Germinal center (tissue), 1 donor: ENCODE measurements around the gene UBR1.
A peak's percentile ranks its signal among the peaks of the same experiment; 100 is the strongest.

Source experiments
- DNase-seq: peaks from one replicate; pipeline ENCODE4 v3.0.0; 2012; ENCODE audit warnings: mixed read lengths, low spot score

The UBR1 gene

DNA sequence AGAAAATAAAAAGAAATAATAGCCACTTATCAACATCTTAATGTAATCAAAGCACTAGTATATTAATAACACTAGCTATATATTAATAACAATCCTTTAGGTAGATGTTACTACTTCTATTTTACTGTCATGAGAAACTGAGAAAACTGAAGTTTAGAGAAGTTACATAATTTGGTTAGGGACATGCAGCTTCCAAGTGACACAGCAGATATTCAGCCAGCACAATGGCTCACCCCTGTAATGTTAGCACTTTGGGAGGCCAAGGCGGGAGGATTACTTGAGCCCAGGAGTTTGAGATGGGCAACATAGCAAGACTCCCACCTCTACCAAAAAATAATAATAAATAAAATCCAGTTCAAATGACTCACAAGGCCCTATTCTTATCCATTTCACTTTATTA is 1.9 kb upstream of the UBR1 start:
- DNase-seq: no peak

DNA sequence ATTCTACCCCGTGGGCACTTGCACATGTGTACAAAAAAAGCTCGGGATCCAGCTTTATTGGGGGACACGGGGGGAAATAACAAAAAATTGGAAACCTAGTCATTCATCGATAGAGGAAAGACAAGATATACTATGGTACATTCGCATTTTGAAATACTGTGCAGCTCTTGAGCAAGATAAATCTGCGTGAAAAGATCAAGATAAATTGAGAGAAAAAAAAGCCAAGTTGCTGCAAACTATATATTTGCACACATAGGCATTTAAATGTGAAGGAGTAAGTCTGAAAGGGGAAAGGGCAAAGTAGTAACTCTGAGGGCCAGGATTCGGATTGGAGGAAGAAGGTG is 620 bp upstream of the UBR1 start:
- no peak for DNase-seq

DNA sequence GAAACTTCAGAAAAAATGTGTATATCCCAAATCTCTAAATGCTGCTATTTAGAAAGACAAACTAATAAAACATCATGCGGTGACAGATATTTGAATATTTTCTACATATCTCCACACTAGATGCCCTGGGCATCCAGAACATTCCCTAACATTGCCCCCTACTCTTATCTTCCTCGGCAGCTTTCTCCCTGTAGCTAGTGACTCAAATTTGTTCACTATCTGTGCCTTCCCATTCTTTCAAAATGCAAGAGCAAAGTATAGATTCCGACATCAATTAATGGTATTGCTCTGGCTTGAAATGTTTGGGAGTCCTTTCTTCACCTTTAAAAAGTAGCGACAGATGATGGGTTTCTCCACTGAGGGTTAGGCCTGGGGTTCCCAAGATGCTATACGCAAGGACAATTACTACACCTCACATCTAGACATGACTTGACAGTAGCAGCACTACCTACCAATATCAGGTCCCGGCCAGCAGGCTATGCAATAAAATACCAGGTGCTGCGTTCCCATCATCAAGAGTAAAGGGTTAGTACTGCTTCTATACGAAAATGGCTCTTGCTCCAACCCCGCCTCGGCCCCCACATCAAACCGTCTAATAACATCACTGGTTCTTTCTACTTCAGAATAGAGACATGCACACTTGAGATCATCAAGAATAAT is 631 bp downstream of the UBR1 start:
- DNase-seq: peak; percentile 24

DNA sequence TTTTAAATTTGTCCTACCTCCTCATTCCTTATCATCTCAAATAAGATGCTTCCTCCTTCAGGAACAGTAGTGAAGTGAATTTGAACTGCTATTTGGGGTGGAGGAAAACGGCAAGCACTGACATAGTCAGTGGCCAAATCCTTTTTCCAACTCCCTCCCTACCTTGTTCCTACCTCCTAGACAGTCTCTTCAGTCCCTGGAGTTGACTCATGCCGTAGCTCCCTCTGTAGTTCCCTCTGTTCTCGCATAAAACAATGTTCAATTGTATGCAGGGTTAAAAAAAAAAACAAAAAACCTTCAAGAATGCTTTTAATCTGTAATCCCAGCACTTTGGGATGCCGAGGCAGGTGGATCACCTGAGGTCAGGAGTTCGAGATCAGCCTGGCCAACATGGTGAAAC is 1.4 kb downstream of the UBR1 start:
- DNase-seq: no peak

DNA sequence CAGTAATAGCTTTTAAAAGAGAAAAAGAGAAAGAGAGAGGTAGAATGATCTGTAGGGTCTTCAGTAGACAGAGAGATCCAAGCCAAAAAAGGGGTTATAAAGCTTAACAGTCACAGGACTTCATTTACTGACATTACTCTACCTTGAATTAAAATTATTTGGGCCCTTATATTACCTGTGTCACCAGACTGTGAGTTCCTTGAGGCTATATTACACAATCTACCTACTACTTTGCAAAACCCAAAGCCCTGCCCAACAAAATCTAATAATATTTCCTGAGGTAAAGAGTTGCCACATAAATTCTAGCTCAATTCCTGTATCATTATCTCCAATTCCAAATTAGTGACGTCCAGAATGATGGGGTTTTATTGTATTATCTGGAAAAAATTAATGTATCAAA is 1.9 kb downstream of the UBR1 start:
- no peak for DNase-seq

DNA sequence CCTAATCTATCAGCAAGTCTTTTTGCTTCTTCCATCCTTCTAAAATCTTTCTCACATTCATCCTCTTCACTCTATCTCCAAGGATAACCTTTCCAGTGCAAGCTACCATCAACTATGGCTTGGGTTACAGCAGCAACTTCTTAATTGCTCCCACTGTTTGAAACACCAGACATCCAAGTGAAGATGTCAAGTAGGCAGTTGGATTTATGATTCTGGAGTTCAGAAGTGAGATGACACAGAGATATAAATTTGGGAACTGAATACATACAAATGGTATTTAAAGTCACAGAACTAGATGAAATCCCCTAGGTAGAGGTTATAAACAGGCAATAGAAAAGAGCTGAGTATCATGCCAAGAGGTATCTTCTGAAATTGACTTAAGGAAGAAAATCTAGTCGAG is 3.7 kb downstream of the UBR1 start:
- DNase-seq: no peak

DNA sequence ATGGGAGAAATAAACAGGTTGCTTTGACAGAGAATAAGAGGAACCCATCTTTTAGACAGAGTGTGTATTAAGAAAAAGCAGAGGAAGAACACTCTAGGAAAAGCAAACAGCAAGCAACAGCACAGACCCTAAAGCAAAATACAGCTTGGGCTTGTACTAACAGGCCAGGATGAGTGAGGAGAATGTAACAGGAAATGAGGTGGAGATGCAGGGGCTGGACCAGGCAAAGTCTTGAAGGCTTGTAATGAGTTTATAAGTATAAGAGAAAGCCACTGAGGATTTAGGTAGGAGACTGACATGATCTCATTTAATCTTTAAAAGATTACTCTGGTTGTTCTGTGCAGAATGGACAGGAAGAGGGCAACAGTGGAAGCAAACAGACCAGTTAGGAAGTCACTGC is 4.9 kb downstream of the UBR1 start:
- DNase-seq: no peak

DNA sequence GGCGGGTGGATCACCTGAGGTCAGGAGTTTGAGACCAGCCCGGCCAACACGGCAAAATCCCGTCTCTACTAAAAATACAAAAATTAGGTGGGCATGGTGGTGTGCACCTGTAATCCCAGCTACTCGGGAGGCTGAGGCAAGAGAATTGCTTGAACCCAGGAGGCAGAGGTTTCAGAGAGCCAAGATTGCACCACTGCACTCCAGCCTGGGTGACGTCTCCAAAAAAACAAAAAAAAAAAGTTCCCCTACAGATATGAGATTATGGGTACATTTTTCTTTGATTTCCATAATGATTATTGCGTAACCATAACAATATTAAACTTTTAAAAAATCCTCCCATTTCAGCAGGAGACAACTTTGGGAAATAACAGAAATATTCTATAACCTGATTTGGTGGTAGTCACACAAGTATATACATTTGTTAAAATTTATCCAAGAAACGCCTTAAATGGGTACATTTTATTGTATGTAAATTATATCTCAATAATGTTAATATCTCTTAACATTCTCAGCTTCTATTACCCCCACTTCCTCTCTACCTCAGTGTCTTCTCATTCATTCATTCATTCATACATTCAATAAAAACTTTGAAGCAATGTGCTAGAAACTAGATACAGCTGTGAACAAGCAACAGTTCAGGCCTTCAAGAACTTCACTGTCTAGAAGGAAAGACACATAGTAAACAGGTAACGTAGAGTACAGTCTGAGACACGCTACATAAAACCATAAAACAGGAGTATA is 6.6 kb downstream of the UBR1 start:
- no peak for DNase-seq

DNA sequence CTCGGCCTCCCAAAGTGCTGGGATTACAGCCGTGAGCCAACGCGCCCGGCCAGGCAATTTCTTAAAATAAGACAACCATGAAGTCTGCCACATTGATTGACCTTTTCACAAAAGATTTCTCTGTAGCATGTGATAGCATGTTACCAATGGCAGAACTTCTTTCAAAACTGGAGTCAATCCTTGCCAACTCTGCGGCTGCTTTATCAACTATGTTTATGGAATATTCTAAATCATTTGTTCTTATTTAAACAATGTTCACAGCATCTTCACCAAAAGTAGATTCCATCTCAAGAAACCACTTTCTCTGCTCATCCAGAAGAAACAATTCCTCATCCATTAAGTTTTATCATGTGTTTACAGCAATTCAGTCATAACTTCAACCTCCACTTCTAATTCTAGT is 9.4 kb downstream of the UBR1 start:
- no peak for DNase-seq

DNA sequence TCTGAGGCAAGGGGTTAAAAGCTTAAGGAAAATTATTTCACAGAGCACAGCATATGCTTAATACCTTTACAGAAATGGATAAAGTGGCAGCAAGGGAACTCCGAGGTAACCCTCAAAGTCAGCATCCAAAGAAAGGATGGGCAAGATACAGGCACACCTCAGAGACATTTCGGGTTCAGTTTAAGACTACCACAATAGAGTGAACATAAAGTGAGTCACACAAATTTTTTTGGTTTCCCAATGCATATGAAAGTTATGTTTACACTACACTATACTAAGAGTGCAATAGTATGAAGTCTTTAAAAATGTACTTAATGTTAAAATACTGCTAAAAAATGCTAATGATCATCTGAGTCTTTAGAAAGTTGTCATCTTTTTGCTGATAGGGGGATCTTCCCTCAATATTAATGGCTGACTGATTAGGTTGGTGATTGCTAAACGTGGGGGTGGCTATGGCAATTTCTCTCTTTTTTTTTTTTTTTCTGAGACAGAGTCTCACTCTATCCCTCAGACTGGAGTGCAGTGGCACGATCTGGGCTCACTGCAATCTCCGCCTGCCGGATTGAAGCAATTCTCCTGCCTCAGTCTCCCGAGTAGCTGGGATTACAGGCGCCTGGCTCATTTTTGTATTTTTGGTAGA is 10.0 kb downstream of the UBR1 start:
- no peak for DNase-seq

DNA sequence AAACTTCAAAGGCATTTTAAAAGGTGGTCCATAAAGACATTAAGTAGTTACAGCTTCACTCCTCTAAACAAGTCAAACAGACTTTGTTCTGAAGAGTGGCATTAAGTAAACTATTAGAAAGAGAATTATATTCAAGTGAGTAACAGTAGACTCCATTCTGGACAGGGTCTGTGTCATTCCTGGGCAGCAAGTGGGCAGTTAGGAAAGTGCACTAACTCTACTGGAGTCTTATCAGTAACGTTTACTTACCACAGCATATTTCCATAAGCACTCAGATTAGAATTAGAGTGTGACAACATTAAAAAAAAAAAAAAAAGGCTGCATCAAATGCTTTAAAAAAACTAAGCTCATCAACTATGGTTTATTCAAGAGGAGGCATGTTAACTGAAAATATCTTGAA is 10.6 kb downstream of the UBR1 start:
- no peak for DNase-seq

DNA sequence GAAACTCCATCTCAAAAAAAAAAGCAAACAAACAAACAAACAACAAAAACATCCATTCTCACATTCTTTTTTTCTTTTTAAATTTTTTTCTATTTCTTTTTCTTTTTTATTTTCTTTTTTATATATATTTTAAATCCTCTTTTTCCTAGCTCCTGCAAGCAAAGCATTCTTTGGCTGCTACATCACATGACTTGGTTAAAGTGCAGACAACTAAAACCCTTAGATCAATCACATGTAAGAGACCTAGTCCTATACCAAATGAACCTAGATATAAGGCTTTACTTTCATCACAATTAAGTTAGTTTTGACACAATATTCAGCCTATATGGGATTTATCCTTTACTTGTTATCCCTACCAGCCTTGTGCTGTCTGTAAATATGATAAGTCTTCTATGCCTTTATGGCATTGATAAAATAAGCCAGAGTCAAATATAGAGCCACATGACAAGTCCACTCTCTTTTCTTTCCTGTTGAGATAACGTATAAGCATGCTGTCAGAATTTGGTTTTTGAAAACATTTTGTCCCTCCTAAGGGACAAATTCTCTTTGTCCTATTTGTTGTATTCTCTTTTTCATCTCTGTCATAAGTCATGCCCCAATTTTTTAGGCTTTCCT is 11.3 kb downstream of the UBR1 start:
- DNase-seq: no peak

DNA sequence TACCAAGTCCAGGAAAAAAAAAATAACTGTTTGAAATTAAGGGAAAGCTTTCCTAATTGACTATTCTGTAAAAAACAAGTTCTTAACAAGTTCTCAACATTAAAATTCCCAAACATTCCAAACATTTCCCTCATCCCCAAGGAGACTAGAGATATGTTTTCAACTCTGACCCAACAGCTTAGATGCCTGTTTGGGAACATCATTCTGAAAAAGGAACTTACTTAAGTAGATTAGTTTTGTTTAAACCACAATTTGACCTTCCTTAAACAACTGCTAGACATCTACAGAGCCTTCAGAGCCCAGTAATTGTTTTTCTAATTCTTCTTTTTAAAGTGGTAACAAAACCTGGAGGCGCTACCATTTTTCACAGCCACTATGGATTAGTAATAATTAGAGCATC is 12.8 kb downstream of the UBR1 start:
- no peak for DNase-seq

DNA sequence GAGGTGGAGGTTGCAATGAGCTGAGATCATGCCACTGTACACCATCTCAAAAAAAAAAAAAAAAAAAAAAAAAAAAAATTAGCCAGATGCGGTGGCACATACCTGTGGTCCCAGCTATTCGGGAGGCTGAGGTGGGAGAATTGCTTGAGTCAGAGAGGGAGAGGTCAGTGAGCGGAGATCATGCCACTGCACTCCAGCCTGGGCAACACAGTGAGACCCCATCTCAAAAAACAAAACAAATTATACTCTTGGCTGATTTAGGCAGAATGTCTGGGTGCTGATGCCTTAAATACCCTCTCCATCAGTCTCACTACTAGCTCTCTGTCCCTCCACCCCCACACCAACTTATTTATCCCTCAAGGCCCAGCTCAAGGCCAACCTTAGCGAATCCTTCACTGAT is 14.0 kb downstream of the UBR1 start:
- DNase-seq: no peak

DNA sequence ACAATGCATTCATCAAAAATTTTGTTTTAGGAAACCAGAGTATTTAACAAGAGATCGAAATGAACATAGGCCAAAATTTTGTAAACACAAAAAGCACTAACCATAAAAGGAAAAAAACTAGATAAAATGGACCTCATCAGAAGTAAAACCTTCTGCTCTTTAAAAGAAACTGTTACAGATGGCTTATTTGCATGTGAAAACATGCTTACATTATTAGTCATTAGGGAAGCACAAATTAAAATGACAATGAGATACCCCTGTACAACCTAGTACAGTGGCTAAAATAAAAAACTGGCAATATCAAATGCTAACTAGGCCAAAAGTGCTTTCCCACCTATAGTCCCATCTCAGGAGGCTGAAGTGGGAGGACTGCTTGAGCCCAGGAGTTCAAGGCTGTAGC is 19.3 kb downstream of the UBR1 start:
- DNase-seq: no peak

DNA sequence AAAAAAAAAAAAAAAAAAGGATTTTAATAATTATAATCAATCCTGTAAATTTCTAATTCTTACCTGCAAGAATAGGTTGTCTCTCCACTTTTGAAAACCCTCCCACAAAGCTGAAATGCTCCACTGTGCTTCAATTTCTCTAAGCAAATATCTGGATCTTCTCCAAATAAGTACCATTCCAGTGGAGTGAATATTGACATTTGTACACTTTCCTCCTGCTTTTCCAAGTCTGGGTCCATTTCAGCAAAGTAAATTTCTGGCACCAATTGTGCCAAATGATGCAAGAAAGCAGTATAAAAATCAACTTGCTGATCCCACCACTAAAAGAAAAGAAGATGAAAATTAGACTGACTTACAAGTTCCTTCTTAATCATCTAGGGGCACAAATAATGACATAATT is 19.9 kb downstream of the UBR1 start:
- DNase-seq: no peak

DNA sequence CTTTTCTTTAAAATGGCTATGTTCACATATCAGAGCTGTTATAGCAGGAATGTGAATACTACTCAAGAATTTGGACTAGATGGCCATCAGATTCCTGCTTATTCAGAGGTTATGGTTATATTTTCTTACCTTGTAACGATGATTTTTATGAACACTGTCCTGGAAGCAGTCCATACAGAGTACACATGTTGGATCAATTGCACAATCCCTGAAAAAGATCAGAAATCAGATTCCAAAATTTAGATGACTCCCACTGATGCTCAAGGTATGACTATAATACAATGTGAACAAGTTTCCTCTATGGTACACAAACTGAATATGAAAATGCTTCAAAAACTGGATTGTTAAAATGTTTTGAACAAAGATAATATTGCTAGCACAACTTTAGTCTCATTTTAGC is 23.3 kb downstream of the UBR1 start:
- no peak for DNase-seq

DNA sequence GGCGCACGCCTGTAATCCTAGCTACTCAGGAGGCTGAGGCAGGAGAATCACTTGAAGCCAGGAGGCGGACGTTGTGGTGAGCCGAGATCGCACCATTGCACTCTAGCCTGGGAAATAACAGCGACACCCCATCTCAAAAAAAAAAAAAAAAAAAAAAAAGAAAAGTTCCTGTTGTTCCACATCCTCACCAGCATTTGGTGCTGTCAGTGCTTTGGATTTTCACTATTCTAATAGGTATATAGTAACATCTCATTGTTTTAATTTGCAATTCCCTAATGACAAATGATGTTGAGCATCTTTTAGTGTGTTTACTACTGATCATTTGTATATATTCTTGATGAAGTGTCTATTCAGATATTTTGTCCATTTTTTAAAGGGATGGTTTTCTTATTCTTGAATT is 24.6 kb downstream of the UBR1 start:
- DNase-seq: no peak

DNA sequence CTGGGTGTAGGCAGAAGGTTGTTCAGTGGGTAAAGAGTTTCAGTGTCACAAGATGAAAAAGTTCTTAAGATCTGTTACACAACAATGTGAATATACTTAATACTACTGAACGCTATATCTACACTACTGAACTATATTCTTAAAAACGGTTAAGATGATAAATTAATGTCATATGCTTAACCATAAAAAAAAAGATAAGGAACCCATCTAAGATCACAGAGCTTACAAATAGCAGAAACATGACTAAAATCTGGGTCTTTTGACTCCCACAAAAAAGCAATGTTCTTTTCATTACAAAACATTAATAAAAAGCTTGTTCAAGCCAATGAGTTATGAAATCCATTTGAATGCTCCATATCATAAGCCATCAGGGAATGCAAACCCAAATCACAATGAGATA is 34.4 kb downstream of the UBR1 start:
- DNase-seq: no peak

DNA sequence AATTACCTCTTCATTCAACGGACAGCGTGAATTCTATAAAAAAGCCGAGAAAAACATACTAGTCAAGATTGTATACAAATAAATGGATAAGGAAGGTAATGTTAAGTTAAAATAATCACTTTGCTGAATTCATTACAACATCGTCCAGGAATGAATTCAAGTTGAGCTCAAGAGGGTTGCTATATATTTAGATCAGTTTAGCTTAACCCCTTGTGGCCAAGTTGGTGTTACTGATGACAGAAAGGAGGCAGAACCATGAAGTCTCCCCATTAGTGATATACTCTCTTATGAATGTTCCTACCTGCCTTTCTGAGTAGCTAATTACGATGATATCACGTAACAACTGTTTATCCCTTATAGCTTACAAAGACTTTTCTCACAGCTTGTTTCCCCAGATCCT is 34.9 kb downstream of the UBR1 start:
- no peak for DNase-seq

DNA sequence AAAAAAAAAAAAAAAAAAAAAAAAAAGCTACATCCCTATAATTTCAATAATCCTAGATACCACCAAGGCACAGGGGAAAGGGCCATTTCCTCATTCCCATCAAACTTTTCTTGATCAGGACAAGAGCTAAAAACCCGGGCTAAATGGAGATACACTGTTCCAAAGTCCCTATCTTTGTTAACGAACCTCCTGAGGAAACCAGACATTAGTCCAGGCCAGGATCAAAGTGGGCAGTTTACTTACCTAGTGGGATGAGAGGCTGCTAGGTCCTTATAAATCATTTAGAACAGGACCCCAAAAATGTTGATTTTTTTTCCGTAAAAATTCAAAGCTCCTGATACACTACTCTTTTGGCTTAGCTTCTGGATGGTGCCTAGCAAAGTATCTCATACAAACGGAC is 35.6 kb downstream of the UBR1 start:
- no peak for DNase-seq

DNA sequence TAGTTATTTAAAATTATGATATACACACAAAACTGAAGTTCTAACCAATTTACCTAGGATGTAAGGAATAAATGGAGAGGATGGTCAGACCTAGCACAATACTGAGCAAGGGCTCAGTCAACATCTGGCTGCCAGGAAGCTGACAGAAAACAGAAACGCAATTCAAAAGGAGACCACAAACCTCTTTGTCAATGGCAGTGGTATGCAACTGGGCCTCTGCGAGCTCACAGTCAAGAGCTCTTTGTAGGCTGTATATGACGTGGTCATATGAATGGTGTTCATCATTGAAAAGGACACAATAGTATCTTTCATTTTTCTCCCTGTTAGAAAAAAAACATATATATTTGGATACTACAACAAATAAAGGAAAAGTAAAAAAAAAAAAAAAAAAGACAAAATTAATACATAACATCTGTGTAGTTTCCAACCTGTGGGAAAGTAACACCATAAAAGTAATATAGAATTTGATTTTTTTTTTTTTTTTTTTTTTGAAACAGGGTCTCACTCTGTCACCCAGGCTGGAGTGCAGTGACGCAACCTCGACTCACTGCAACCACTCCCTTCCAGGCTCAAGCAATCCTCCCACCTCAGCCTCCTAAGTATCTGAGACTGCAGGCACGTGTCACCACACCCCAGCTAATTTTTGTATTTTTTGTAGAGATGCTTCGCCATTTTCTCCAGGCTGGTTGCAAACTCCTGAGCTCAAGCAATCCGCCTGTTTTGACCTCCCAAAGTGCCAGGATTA is 37.9 kb downstream of the UBR1 start:
- no peak for DNase-seq

DNA sequence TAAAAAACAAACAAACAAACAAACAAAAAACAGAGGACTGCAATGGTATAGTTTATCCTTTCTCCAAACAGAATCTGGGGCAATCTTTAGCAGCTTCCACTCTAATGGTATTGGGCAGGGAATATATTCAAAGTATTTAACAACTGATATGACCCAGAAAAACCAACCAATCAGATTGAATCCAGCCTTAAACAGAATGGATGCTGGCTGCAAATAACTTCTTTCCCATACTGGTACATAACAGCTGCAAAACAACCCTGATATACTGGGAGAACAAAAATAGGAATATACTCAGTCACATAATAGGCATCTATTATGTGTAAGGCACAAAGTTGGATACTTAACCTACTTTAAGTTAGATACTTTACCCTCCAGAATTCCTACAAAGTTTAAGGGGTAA is 49.1 kb downstream of the UBR1 start:
- no peak for DNase-seq
